GM13977 (cell line): ENCODE measurements around the gene OR1L4.

Experiments used
- DNase-seq: peaks from one replicate; pipeline ENCODE4 v3.0.0; 2012; ENCODE audit warnings: low spot score
- in situ Hi-C: fragments of 300-500 bp; cut with MboI; formaldehyde crosslinking; loops from one replicate; pipeline ENCODE4 v1.12.0; 2022; ENCODE audit warnings: low sequenced_read_pairs, low pct_unique_long_range_greater_than_20kb, mixed read lengths, inconsistent platforms; ENCODE audit not compliant: unreplicated experiment
- TF ChIP-seq, protein P1 (sequence below): IDR thresholded peaks from 2 replicates; pipeline ENCODE4 v1.5.1; 2012; ENCODE audit warnings: mild to moderate bottlenecking, control low read depth; ENCODE audit not compliant: insufficient read depth; ENCODE audit errors: extremely low read depth, missing control alignments

OR1L4 gene, protein sequence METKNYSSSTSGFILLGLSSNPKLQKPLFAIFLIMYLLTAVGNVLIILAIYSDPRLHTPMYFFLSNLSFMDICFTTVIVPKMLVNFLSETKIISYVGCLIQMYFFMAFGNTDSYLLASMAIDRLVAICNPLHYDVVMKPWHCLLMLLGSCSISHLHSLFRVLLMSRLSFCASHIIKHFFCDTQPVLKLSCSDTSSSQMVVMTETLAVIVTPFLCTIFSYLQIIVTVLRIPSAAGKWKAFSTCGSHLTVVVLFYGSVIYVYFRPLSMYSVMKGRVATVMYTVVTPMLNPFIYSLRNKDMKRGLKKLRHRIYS

DNA sequence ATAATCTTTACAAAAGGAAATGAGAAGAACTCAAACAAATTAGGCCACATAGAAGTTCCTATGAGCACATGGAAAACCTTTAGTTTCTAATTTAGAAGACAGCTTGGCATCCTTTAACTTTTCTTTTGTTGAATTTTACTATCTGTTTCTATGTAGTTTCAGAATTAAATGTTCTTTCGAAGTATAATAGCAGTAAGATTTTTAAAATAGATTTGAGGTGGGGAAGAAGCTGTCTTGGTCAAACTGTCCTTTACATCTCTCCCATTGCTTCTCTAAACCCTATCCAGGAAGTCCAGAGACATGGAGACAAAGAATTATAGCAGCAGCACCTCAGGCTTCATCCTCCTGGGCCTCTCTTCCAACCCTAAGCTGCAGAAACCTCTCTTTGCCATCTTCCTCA is at the start of gene OR1L4:
OR1L4 (plus strand) TSS at position 301 of the 400 bp plus-strand sequence; CDS start at position 301, 0 bp downstream.
- in situ Hi-C loops: no loop called here

DNA sequence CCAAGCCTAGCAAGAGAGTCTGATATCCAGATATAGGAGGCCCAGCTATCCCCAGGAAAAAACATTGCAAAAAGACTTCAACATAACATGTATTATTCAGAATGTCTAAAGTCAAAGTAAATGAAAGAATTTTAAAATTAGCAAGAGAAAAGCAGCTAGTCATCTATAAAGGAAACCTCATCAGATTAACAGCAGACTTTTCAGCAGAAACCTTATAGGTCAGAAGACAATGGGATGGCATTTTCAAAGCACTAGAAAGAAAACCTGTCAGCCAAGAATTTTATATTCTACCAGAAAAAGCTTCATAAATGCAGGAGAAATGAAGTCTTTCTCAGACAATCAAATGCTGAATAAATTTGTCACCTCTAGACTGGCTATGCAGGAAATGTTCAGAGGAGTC is 38.9 kb upstream of the OR1L4 start:
- in situ Hi-C loops: no loop called here
- no peak for DNase-seq
- TF ChIP-seq, protein P1, sequence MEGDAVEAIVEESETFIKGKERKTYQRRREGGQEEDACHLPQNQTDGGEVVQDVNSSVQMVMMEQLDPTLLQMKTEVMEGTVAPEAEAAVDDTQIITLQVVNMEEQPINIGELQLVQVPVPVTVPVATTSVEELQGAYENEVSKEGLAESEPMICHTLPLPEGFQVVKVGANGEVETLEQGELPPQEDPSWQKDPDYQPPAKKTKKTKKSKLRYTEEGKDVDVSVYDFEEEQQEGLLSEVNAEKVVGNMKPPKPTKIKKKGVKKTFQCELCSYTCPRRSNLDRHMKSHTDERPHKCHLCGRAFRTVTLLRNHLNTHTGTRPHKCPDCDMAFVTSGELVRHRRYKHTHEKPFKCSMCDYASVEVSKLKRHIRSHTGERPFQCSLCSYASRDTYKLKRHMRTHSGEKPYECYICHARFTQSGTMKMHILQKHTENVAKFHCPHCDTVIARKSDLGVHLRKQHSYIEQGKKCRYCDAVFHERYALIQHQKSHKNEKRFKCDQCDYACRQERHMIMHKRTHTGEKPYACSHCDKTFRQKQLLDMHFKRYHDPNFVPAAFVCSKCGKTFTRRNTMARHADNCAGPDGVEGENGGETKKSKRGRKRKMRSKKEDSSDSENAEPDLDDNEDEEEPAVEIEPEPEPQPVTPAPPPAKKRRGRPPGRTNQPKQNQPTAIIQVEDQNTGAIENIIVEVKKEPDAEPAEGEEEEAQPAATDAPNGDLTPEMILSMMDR: no peak

More for the DNA sequence above, at the start of gene OR1L4:
- DNase-seq: no peak
- TF ChIP-seq, protein P1: no peak

DNA sequence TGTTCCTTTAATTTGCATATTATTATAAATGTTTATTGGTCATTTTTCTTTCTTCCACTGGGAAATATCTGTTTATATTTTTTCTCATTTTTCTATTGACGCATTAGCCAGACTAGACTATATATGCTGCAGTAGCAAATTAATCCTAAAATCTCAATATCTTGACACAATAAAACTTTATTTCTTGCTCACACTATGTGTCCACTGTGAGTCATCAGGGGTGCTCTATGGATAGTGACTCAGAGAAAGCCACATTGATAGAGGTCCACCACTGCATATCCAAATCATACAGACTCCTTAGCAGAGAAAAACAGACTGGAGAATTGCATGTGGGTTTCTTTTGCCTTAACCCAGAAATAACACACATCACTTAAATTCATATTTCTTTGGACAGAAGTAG is 28.1 kb upstream of the OR1L4 start:
- in situ Hi-C loops: no loop called here
- no peak for DNase-seq

DNA sequence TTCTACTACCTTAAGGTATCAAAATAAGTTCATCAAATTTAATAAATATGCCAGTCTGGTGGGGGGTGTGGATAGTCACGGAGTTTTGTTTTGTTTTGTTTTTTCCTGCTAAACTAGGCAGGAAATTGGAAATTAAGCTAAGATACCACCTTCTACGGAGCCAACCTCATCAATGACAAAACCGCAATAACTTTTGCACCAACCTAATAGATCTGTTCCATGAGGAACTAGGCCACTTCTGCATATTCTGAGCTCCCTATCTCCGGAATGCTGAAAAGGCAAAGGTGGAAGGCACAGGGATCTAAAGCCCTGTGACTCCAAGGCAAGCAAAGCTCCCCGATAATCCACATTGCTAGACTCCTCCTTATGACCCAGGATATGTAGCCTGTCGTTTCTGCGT is 5.8 kb upstream of the OR1L4 start:
- TF ChIP-seq, protein P1: no peak
- no peak for DNase-seq
- in situ Hi-C loops: no loop called here

More for the DNA sequence above, 28.1 kb upstream of the OR1L4 start:
- TF ChIP-seq, protein P1: no peak

DNA sequence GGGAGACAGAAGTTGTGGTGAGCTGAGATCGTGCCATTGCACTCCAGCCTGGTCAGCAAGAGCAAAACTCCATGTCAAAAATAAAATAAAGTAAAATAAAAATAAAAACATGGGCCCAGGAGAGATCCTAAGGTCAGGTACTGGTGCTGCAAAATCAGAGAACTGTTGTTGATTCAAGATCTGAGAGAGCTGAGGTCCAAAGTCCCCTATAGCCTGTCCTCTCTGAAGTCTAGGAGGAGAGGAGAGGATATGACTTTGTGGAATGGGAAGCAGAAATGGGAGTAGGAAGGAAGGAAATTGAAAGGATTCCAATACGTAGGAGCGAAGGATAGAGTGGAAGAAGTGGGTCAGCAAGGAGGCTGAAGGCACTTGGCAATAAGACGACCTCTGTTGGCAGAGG is 4.6 kb upstream of the OR1L4 start:
- no peak for DNase-seq
- in situ Hi-C loops: no loop called here
- TF ChIP-seq, protein P1: no peak

DNA sequence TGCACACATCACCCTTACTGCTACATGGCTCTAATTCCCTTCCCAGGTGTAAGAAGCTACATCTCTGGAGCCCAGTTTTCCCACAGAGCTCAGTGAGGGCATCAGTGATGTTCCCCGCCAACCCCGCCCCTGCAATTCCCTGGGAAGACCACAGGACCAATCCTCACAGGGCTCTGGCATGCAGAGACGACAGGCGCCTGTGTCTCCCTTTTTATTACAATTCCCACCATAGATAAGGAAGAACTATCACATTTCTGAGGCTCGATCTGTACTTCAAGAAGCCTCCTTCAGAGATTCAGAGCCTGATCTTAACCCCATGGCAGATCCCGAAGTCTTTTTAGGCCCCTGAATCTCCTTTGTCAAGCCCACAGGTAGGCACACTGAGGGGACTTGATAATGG is 18.2 kb downstream of the OR1L4 start, which contains the start of gene OR1L6:
OR1L6 (plus strand) TSS at position 301 of the 400 bp plus-strand sequence. CDS start 7,545 bp downstream, outside the sequence.
- TF ChIP-seq, protein P1: no peak
- DNase-seq: no peak
- in situ Hi-C loops: no loop called here
